ENCODE data around the gene REEP5. TPM values are rescaled to one million over a fixed set of nuclear protein-coding genes. Genes with fewer than 3 reads are reported as not detected.
A peak's percentile ranks its signal among the peaks of the same experiment; 100 is the strongest.
"Not testable (repeated sequence)": the region's sequence is repeated elsewhere in the genome, so short reads cannot be mapped to it uniquely, and the experiment has no call there.

Gene REEP5
- total RNA-seq: 10 to 100 TPM; 80.6 to 81.7 TPM
- long read RNA-seq, transcript REEP5-202 (5 exons, 3,326 nt): major isoform, 184 of 193 reads
- long read RNA-seq, partial matches to known transcripts: 2 of 193 reads
- long read RNA-seq, other reads (novel, unspliced or antisense): 7 of 193 reads

- ATAC-seq (peak; percentile 89), DNase-seq (peak; percentile 82 to 88)
- intact Hi-C loops (cut with DNase I, micrococcal nuclease): no loop called here
Observed at GRCh38 chr5:112921833-112922817, at the start of gene REEP5. REEP5 (minus strand) TSS chr5:112922227; CDS start chr5:112922190, 37 bp downstream.

- ATAC-seq (no peak), DNase-seq (no peak)
- intact Hi-C loops (cut with DNase I, micrococcal nuclease): no loop called here
Observed at GRCh38 chr5:112971276-112971675, 49.2 kb upstream of the REEP5 start.

- ATAC-seq (no peak), DNase-seq (no peak)
- intact Hi-C loops (cut with DNase I, micrococcal nuclease): no loop called here
Observed at GRCh38 chr5:112968411-112969106, 46.5 kb upstream of the REEP5 start.

GRCh38 chr5:112967520-112968083 lies 45.6 kb upstream of the REEP5 start:
- ATAC-seq: no peak
- no peak for DNase-seq
- intact Hi-C loops (cut with DNase I, micrococcal nuclease): no loop called here

- DNase-seq (no peak), ATAC-seq (no peak)
Observed at GRCh38 chr5:112965733-112966306, 43.8 kb upstream of the REEP5 start.

GRCh38 chr5:112963374-112963733 lies 41.3 kb upstream of the REEP5 start:
- ATAC-seq; intact Hi-C loops (cut with DNase I, micrococcal nuclease); DNase-seq: not testable (repeated sequence)

More at GRCh38 chr5:112965733-112966306, 43.8 kb upstream of the REEP5 start:
- intact Hi-C loops (cut with DNase I, micrococcal nuclease): no loop called here

GRCh38 chr5:112960863-112961504 lies 39.0 kb upstream of the REEP5 start:
- no peak for ATAC-seq
- intact Hi-C loops (cut with DNase I, micrococcal nuclease): no loop called here

GRCh38 chr5:112960315-112960714 lies 38.3 kb upstream of the REEP5 start:
- intact Hi-C loops (cut with DNase I, micrococcal nuclease): no loop called here
- DNase-seq: no peak
- no peak for ATAC-seq

More at GRCh38 chr5:112960863-112961504, 39.0 kb upstream of the REEP5 start:
- DNase-seq: no peak

- ATAC-seq; intact Hi-C loops (cut with DNase I, micrococcal nuclease): not testable (repeated sequence)
Observed at GRCh38 chr5:112959872-112960271, 37.8 kb upstream of the REEP5 start.

GRCh38 chr5:112958093-112959088 lies 36.4 kb upstream of the REEP5 start:
- DNase-seq (peak; percentile 28 to 44), ATAC-seq (peak; percentile 27)
- intact Hi-C loops (cut with DNase I, micrococcal nuclease): no loop called here

More at GRCh38 chr5:112959872-112960271, 37.8 kb upstream of the REEP5 start:
- not testable (repeated sequence) for DNase-seq

GRCh38 chr5:112957036-112957808 lies 35.2 kb upstream of the REEP5 start:
- intact Hi-C loops (cut with DNase I, micrococcal nuclease): no loop called here
- no peak for DNase-seq
- no peak for ATAC-seq

GRCh38 chr5:112956606-112957005 lies 34.6 kb upstream of the REEP5 start:
- no peak for ATAC-seq
- intact Hi-C loops (cut with DNase I, micrococcal nuclease): no loop called here
- no peak for DNase-seq

- DNase-seq: no peak
- intact Hi-C loops (cut with DNase I, micrococcal nuclease): no loop called here
Observed at GRCh38 chr5:112951124-112951702, 29.2 kb upstream of the REEP5 start.

GRCh38 chr5:112948458-112948857 lies 26.4 kb upstream of the REEP5 start:
- ATAC-seq (no peak), DNase-seq (no peak)
- intact Hi-C loops (cut with DNase I, micrococcal nuclease): no loop called here

More at GRCh38 chr5:112951124-112951702, 29.2 kb upstream of the REEP5 start:
- ATAC-seq: no peak

GRCh38 chr5:112940670-112941069 lies 18.6 kb upstream of the REEP5 start:
- ATAC-seq (no peak), DNase-seq (no peak)
- intact Hi-C loops (cut with DNase I, micrococcal nuclease): no loop called here

- intact Hi-C loops (cut with DNase I, micrococcal nuclease): no loop called here
- no peak for ATAC-seq
- no peak for DNase-seq
Observed at GRCh38 chr5:112938286-112938685, 16.3 kb upstream of the REEP5 start.

Data from left colon (tissue), 2 donors.